ENCODE data around the gene ACSBG1.

The ACSBG1 gene

DNA sequence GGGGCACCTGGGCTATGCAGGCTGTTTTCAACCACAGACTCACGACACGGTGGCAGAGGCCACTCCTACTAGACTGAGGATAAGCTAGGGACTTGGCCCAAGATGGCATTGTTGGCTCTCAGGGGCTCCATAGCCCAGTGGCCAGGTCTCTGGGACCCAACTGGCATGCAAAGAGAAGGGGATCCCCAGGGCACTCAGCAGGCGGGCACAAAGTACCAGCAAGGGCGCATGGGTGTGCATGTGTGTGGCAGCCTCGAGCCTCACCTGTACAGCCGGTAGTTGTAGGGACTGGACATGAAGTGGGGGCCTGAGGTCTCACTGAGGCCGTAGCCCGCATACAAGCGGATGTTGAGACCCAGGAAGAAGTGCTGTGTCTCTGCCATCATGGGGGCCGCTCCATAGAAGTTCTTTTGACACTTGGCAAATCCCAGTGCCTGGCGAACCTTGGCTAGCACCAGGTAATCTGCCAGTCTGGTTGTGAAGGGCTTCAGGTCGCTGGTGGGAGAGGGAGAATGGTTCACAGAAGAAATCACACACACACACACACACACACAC is 55.0 kb downstream of the ACSBG1 start:
- no peak for DNase-seq (ENCODE audit: low read depth in 1 of 2, low spot score in 1 of 2)
- TF ChIP-seq JUND (IDR thresholded peaks at IDR 0.05; ENCODE audit: low read depth), result no peak
- in situ Hi-C loops (cut with HindIII; ENCODE audit: low pct_unique_long_range_greater_than_20kb, low sequenced_read_pairs), result no loop called here

GRCh38 chr15:78178064-78178463 is 56.3 kb downstream of the ACSBG1 start:
- TF ChIP-seq JUND (IDR thresholded peaks at IDR 0.05; ENCODE audit: low read depth), result no peak
- in situ Hi-C loops (cut with HindIII; ENCODE audit: low pct_unique_long_range_greater_than_20kb, low sequenced_read_pairs), result no loop called here
- no peak for DNase-seq (ENCODE audit: low read depth in 1 of 2, low spot score in 1 of 2)

DNA sequence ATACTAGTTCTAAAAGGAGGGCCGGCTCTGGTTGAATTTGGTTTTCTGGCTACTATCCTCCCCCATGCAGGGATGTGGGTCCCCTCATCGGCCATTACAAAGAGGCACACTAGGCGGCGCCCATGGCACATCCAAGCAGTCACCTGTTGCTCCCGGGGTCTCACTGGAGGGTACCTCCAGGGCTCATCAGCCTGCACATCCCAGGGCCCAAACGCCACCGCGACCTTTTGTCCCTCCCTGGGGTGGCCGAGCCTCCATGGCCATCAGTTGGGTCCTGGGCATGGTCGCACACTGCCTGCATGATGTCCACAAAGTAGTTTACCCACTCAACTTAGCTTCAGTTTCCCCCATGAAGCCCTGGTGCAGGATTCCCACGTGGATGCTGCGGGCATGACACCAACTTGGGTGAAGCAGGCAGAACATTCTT is 56.9 kb downstream of the ACSBG1 start:
- peak; percentile 27 to 43 for DNase-seq (ENCODE audit: low read depth in 1 of 2, low spot score in 1 of 2)
- TF ChIP-seq JUND (IDR thresholded peaks at IDR 0.05; ENCODE audit: low read depth), result no peak
- in situ Hi-C loops (cut with HindIII; ENCODE audit: low pct_unique_long_range_greater_than_20kb, low sequenced_read_pairs), result no loop called here

DNA sequence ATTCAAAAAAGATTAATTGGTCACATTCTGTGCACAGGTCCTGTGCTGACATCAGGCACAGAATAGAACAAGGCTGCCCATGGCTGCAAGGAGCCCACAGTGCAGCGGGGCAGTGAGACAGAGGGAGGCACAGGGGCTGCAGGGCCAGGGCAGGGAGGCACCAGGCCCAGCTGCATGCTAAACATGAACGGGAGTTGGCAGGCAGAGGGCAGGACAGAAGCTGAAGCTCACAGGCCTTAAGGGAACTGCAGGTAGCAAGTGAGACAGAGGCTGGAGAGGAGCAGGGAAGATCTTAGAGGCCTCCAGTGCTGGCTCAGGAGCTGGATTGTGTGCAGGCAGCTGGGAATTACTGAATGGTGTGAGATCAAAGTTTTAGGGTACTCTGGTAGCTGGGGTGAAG is 59.0 kb downstream of the ACSBG1 start:
- in situ Hi-C loops (cut with HindIII; ENCODE audit: low pct_unique_long_range_greater_than_20kb, low sequenced_read_pairs), result no loop called here
- peak in 1 of 2 experiments; percentile 25 for DNase-seq (ENCODE audit: low read depth in 1 of 2, low spot score in 1 of 2)
- TF ChIP-seq JUND (IDR thresholded peaks at IDR 0.05; ENCODE audit: low read depth), result no peak

DNA sequence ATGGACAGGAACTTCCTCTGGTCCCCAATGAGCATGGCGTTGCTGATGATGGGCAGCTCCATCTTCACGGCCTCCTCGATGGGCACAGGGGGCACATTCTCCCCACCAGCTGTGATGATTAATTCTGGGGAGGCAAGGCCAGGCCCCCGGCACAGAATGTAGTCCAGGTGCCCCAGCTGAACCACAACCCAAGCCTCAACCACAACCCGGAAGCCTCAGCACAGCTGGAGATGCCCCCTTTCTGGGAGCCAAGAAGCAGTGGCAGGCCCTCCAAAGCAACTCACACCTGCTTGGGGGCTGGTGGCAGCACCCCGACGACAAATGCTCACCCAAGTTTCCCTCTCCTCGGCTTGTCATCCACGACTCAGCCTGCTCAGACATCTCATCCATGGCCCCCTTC is 60.0 kb downstream of the ACSBG1 start:
- DNase-seq (ENCODE audit: low read depth in 1 of 2, low spot score in 1 of 2), result no peak
- in situ Hi-C loops (cut with HindIII; ENCODE audit: low pct_unique_long_range_greater_than_20kb, low sequenced_read_pairs), result no loop called here
- no peak for TF ChIP-seq JUND (IDR thresholded peaks at IDR 0.05; ENCODE audit: low read depth)

DNA sequence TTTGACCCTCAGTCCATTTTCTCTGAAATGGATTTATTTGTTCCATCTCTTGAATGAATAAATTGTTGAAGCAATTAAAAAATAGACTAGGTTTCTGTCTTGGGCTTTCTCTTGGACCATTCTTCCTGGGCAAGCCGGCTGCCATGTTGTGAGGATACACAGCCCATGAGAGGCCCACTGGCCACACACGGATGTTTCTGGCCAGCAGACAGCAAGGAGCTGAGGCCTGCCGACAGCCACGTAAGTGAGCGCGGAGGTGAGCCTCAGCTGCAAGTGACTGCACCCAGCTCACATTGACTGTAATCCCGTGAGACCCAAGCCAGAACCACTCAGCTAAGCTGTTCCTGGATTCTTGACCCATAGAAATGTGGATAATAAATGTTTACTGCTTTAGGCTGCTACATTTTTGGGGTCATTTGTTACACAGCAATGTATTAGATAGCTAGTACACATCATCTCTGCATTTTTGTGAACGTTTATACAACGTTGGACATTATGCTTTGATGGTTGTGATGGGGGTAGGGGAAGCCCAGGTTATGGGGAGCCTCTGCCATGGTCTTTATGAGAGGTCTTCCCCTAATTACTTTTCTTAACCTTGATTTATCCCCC is 62.4 kb downstream of the ACSBG1 start:
- in situ Hi-C loops (cut with HindIII; ENCODE audit: low pct_unique_long_range_greater_than_20kb, low sequenced_read_pairs), result no loop called here

DNA sequence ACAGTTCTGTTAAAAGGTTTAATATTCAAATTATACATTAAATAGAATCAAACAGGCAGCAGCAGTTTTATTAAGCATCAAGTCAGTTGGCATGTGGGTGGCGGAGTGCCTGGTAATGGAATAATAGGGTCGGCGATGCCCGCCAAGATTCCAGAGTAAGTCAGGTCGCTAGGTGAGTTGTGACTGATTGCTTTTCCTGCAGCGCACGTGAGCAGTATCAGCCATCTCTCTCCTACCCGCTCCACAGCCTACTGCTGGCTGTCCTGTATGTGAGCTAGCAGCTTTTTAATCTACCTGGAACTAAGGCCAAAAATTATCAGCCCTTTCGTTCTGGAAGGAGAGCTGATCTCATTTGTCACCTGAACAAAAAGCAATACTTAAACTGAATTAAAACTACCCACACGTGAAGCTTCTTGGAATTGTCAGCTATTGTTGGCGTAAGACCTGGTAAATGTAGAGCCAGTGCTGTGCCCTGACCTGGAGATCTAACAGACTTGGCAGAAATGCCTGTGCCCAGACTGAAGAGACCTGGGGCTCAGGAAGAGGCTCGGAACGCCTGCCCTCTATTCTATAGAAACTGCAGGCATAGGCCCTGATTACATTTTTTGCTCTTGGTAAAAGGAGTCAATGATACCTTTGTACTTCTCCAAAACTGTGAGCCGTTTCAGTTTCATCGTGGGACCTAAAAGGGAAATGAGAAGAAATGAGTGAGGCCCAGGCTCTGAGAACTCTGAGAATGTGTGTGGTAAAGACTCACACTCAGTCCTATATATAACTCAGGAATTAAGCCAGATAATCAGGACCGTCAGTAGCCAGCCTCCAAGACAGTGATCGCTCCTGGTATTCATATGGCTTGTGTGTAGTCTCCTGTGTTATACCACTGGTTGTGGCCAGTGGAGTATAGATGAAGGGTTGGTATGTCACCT is 63.3 kb downstream of the ACSBG1 start:
- in situ Hi-C loops (cut with HindIII; ENCODE audit: low pct_unique_long_range_greater_than_20kb, low sequenced_read_pairs), result no loop called here
- no peak for DNase-seq (ENCODE audit: low read depth in 1 of 2, low spot score in 1 of 2)
- no peak for TF ChIP-seq JUND (IDR thresholded peaks at IDR 0.05; ENCODE audit: low read depth)

More for the DNA sequence above, 62.4 kb downstream of the ACSBG1 start:
- TF ChIP-seq JUND (IDR thresholded peaks at IDR 0.05; ENCODE audit: low read depth), result no peak
- no peak for DNase-seq (ENCODE audit: low read depth in 1 of 2, low spot score in 1 of 2)

DNA sequence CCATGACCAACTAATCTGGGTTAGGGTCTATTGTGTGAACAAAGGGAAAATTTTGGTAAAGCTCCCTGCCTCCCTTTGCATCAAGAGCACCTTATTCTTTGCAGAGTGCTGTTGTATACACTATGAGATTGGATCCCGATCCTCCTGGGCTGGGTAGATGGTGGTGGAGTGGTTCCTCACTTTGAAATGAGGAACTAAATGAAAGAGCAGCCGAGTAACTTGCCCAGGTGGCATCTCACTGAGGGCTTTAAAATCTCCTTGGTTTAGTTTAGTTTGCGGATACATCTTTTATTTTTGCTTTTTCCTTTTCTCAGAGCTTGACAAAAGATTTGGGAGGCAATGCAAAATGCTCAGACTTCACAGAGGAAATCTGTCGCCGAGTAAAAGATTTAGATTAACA is 65.8 kb downstream of the ACSBG1 start:
- DNase-seq (ENCODE audit: low read depth in 1 of 2, low spot score in 1 of 2), result no peak
- in situ Hi-C loops (cut with HindIII; ENCODE audit: low pct_unique_long_range_greater_than_20kb, low sequenced_read_pairs), result no loop called here
- no peak for TF ChIP-seq JUND (IDR thresholded peaks at IDR 0.05; ENCODE audit: low read depth)

DNA sequence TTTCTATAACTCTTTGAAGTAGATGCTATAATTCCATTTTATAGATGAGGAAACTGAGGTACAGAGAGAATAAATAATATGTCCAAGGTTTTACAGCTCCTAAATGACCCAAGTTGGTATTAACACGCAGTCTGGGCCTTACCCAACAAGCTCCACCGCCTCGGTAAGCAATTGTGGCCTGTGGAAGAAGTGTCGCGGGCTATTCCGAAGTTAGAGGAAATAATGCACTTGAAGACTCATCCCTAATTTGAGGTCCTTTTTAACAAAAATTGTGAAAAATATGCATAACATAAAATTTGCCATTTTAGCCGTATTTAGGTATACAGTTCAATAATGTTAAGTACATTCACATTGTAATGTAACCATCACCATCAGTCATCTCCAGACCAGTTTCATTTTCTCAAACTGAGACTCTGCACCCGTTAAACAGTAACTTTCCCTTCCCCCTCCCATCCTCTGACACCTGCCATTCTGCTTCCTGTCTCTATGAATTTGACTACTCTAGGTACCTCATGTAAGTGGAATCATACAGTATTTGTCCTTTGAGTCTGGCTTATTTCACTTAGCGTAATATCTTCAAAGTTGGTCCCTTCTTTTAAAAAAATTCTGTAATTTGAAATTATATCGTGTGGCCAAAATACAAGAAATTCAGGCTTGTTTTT is 67.0 kb downstream of the ACSBG1 start:
- in situ Hi-C loops (cut with HindIII; ENCODE audit: low pct_unique_long_range_greater_than_20kb, low sequenced_read_pairs), result no loop called here
- no peak for TF ChIP-seq JUND (IDR thresholded peaks at IDR 0.05; ENCODE audit: low read depth)
- no peak for DNase-seq (ENCODE audit: low read depth in 1 of 2, low spot score in 1 of 2)

DNA sequence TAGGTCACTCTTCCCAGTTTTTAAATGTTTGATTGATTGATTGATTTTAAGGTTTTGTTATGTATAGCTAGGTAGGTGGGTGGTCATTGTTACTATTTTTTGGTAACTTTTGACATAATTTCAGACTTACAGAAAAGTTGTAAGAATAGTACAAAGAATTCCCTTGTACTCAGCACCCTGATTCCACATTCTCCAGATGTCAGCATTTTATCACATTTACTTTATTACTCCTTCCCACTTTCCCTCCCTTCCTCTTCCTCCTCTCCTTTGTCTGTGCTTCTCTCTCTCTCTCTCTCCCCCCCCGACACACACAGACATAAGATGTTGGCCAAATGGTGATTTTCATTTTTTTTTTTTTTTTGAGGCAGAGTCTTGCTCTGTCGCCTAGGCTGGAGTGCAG is 70.4 kb downstream of the ACSBG1 start:
- no peak for TF ChIP-seq JUND (IDR thresholded peaks at IDR 0.05; ENCODE audit: low read depth)
- in situ Hi-C loops (cut with HindIII; ENCODE audit: low pct_unique_long_range_greater_than_20kb, low sequenced_read_pairs), result no loop called here
- no peak for DNase-seq (ENCODE audit: low read depth in 1 of 2, low spot score in 1 of 2)

GRCh38 chr15:78162038-78162437 is 72.3 kb downstream of the ACSBG1 start:
- no peak for TF ChIP-seq JUND (IDR thresholded peaks at IDR 0.05; ENCODE audit: low read depth)
- in situ Hi-C loops (cut with HindIII; ENCODE audit: low pct_unique_long_range_greater_than_20kb, low sequenced_read_pairs), result no loop called here
- DNase-seq (ENCODE audit: low read depth in 1 of 2, low spot score in 1 of 2), result no peak

GRCh38 chr15:78159395-78159794 is 75.0 kb downstream of the ACSBG1 start:
- in situ Hi-C loops (cut with HindIII; ENCODE audit: low pct_unique_long_range_greater_than_20kb, low sequenced_read_pairs), result no loop called here
- no peak for TF ChIP-seq JUND (IDR thresholded peaks at IDR 0.05; ENCODE audit: low read depth)
- DNase-seq (ENCODE audit: low read depth in 1 of 2, low spot score in 1 of 2), result no peak

DNA sequence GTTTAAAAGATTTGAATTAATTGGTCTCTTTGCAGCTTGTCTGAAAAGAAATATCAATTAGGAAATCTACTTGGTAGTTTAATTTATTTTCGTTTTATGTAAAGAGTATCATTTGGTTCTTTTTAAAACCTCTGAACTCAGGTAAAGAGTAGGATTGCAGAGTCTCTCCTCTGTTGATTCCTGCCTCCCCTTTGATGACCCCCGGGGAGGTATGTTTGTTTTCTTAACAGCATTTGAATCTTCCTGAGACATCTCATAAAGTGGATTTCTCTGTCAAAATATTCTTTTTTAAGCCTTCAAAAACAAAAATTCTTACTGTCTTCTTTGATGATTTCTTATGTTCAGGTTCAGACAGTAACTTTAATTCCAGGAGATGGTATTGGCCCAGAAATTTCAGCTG is 77.2 kb downstream of the ACSBG1 start:
- in situ Hi-C loops (cut with HindIII; ENCODE audit: low pct_unique_long_range_greater_than_20kb, low sequenced_read_pairs), result no loop called here
- DNase-seq (ENCODE audit: low read depth in 1 of 2, low spot score in 1 of 2), result no peak
- no peak for TF ChIP-seq JUND (IDR thresholded peaks at IDR 0.05; ENCODE audit: low read depth)

Data from T47D (cell line).